Islet of Langerhans (tissue), 1 donor: ENCODE data around the gene NVL.
A peak's percentile ranks its signal among the peaks of the same experiment; 100 is the strongest.

Source experiments
- FAIRE-seq: peaks from one replicate; lab custom pipeline; 2011; peaks lifted over from hg19 to GRCh38; lab: Jason Lieb, UNC

NVL gene

DNA sequence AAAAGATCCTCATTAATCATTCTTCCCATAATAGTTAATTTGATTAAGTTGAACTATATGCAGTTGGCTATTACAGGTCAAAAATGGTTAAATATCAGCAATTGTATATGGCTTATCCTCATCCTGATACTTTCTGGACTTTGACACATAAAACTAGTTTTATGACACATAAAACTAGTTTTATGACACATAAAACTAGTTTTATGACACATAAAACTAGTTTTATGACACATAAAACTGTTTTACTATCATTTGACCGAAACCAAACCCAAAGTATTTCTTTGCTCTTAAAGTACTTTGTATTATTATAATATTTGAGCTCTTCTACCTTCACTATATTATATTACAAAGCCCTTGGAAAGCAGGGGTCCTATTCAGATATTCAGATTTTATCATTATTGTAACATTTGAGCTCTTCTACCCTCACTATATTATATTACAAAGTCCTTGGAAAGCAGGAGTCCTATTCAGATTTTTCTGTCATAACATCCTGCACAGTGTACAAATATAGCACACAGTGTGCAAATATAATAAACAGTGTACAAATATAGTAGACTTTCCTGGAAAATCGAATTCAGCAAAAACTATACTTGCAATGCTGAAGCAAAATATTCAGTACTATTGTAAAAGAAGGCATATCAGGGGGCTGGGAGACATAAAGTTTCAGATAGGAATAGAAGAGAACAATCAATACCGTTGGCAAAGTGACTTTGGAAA, 53.0 kb downstream of the NVL start:
- FAIRE-seq = no peak

DNA sequence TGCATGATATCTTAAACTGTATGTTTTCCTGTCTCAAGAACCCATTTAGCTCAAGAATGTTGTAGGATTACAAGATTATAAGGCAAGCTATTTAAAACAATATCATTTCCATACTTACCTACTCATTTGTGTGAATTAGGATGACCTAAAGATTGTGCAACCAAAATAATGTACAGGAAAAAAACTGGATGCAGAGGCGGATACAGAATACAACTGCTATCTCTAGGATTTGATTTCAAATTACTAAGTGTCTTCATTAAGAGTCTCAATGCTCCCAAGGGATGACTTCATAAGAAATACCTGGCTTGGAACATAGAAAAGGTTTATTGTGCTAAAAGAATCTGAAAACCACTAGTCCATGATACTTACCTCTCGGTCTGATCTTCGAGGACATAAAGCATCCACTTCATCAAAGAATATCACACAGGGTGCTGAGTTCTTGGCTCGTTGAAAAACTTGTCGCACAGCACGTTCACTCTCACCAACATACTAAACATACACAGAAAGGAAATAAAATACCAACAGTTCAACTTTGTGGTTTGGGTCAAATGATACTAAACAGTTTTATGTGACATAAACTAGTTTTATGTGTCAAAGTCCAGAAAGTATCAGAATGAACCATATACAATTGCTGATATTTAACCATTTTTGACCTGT, 54.9 kb downstream of the NVL start:
- FAIRE-seq = no peak

DNA sequence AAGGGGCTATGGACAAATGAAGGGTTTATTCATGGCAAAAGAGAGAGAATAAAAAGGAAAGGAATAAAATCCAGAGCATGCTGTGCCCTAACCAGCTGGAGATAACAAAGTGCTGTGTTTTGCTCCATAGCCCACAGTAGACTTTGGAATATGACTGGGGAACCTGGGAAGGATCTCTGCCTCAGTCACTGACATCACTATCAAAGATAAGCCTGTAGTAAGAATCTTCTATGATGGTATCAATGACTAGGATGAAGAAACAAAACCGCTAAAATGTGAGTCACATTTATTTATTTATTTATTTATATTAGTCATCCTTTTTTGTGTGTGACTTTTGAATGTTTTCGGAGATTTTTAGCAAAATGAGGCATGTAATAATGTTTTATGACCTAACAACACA, 56.3 kb downstream of the NVL start:
- no peak for FAIRE-seq

DNA sequence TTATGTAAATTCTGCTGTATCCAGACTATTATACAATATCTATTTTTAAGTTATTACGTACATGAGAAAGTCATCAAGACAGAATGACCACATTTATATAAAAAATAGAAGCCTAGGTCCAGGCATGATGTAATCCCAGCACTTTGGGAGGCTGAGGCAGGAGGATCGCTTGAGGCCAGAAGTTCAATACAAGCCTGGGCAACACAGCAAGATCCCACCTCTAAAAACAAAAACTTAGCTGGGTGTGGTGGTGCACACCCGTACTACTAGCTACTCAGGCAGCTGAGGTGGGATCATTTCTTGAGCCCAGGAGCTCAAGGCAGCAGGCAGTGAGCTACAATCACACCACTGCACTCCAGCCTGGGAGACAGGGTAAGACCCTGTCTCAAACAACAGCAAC, 58.9 kb downstream of the NVL start:
- no peak for FAIRE-seq

DNA sequence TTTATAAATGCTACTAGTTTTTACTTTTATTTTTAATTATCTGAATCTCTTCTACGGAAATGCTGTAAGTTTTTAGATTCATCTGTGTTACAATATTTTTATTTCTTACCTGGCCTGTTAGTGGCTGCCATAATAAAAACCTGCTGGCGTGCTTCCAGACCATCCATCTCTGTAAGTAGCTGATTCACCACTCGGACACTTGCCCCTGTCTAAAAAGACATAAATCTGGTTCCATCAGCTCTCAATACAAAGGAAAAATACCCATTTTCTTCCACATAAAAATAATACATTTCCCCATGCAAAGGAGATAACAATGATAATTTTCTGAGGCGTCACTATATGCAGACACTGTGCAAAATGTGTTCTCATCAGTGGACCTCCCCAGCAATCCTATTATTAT, 62.0 kb downstream of the NVL start:
- FAIRE-seq = no peak

DNA sequence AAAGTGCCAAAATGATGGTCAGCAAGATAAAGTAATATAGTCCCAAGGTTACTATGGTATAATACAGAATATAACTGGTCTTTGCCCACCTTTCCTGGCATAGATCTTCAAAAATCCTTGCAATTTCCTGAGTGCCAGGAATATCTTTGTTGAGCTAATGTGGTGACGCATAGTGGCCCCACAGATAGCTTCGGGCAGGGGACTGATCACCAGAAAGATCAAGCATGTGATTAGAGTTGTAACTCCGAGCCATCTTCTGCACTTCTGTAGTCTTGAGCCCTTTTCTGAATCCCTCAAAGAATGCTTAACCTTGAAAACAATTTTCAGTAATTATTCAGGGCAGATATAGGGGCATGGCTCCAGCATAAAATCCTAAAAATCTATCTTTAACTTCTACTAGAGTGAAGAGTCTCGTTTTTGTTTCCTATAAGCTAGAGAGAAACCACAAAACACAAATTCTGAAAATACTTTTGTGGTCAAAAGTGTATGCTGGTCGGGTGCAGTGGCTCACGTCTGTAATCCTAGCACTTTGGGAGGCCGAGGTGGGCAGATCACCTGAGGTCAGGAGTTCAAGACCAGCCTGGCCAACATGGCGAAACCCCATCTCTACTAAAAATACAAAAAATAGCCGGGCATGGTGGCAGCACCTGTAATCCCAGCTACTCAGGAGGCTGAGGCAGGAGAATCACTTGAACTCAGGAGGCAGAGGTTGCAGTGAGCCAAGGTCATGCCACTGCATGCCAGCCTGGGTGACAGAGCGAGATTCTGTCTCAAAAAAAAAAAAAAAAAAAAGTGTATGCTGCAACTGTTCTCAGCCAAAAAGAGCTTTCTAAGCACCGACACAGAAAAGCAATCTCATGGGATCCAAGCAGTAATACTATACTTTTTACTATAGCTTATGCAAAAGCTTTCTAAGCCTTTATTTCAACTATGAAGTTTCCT, 62.8 kb downstream of the NVL start:
- no peak for FAIRE-seq

DNA sequence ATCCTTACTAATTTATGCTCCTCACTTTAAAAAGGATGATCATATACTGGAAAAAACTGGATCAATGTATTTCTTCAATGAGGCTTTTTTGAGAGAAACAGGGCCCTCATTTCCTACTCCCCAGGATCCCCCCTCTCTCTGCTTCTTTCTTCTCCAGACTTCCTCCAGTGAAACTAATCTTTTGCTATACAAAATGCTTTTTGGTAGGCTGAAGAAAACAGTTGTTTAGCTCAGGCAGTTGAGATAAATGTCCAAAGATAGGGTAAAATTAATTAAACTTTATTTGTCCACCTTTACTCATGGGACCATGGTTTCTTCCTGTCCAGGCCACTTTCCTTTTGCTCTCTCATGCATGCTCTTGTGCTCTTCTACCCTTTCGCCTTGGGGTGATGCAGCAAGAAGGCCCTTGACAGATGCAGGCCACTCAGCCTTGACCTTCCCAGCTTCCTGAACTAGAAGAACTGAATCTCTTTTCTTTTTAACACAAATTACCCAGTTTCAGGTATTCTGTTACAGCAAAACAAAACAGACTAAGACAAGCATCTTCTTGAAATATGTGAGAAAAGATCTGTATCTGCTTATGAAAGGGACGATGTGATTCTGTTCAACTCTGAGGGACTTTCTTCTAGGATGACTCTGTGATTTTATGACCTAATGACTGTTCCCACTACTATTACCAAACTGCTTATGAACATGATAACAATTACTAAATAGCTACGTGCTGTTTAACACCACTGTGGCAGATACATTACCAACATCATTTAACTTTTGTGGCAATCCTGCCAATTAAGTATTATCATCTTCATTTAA, 63.7 kb downstream of the NVL start:
- no peak for FAIRE-seq

DNA sequence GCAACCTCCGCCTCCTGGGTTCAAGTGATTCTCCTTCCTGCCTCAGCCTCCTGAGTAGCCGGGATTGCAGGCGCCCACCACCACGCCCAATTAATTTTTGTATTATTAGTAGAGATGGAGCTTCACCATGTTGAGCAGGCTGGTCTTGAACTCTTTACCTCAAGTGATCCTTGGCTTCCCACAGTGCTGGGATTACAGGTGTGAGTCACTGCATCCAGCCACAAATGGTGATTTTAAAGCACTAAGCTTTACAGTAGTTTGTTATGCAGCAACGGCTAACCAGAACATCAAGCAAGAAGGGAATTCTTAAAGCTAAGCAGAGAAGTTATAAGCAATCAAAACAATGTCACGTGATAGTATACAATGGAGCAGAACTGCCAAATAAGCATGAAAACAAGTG, 65.7 kb downstream of the NVL start:
- no peak for FAIRE-seq

DNA sequence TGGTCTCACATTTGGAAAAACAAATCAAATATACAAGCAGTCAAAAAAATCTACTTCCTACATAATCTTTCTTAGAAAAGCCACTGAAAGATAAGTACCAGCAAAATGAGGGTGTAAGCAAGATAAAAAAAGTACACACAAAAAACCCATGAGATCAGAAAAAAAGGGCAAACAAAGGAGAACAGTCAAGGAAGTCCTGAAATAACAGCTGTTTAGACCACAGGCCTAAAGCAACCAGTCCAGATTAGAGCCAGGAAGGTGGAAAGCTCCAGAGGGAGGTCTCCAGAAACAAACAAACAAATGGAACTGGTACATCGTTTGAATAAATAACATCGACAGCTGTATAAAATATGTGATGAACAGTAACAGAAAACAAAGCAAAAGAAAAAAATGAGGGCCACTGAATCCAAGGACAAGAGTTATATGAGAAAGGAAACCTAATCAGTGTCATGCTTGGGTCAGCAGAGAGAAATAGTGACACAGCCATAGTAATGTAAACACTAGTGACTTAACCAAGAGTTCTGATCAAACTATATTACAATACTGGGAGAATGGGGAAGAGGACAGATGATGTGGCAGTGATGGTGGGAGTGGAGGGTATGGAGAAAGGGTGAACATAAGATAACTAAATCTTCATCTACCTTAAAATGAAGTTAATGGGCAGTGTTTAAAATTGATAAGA, 67.5 kb downstream of the NVL start:
- peak; percentile 24 for FAIRE-seq

DNA sequence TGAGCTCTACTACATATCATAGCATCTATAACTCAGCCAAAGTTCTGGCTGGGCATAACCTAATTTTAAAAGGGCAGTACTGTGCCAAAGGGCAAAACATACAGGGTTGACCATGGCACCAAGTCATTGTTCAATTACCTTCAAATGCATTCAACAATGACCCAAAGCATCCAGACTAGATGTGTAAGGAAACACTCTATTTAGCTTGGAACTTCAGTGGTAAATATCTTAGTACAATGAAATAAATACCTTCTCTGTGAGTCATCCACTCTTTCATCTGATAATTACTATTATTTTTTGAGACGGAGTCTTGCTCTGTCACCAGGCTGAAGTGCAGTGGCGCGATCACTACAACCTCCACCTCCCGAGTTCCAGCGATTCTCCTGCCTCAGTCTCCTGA, 70.0 kb downstream of the NVL start:
- FAIRE-seq = no peak

DNA sequence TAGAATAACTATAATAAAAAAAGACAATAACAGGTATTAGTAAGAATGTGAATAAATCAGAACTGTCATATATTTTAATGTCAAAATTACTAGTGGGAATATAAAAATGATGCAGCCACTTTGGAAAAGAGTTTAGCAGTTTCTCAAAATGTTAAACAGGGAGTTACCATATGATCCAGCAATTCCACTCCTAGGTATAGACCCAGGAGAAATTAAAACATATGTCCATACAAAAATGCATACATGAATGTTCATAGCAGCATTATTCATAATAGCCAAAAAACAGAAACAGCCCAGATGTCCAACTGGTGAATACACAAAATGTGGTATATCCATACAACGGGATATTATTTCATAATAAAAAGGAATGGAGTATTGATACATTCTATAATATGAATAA, 71.6 kb downstream of the NVL start:
- no peak for FAIRE-seq

DNA sequence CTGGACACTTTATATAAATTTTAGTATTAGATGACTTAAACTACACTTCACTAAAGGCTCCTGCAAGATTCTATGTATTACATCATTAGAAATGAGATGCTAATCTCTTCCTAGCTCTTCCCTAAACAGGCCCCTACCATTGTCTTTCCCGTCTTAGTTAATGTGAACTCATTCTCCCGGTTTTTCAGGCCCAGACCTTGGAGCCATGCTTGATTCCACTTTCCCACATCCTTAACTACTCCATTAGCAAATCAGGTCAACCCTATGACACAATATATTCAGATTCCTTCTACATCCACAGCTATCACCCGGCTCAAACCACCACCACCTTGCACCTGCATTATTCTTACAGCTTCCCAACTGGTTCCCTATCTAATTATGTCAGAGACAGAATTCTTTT, 73.3 kb downstream of the NVL start:
- no peak for FAIRE-seq

DNA sequence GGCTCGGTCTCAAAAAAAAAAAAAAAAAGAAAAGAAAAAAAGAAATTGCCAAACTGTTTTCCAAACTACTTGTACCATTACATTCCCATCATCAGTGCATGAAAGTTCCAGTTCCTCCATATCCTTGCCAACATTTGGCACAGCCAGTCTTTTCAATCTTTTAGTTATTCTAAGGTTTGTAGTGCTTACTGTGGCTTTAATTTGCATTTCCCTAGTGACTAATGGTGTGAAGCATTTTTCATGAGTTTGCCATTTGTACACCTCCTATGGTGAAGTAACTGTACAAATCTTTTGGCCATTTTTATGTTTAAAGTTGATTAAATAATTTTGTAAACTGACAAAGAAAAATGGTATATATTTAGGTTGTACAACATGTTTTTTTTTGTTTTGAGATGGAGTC, 76.3 kb downstream of the NVL start:
- FAIRE-seq = no peak

DNA sequence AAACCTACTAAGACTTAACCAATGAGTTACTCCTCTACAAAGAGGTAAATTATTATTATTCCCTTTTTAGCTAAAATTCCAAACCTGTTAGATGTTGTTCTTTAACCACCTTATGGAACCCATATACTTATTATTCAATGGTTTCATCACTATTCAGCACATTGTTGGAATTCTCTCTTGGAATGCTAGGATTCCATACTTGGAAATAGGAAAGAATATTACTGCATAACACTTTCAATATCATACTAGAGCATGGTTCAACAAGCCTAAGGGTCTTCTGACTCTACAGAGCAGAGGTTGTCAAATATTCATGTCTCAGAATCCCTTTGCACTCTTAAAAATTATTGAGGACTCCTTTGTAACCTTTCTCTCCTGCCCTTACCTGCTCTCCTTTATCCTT, 77.5 kb downstream of the NVL start:
- no peak for FAIRE-seq

DNA sequence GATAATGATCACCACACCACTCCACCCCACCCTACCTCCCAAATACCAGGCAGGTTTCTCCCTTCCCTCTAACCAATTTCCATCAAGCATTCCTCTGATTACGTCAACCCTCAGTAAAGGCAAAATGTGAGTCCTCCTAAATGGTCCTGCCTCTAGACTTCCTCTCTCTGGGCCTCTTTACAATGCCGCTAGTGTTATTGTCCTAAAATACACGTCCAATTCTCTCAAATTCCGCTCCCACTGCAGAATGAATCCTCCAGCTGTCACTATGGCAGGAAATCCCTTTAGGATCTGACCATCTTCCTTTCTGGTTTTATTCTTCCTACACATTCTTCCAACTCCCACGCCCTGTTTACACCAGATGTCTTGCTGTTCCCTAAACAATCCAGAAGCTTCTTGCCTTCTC, 78.2 kb downstream of the NVL start:
- FAIRE-seq = no peak

DNA sequence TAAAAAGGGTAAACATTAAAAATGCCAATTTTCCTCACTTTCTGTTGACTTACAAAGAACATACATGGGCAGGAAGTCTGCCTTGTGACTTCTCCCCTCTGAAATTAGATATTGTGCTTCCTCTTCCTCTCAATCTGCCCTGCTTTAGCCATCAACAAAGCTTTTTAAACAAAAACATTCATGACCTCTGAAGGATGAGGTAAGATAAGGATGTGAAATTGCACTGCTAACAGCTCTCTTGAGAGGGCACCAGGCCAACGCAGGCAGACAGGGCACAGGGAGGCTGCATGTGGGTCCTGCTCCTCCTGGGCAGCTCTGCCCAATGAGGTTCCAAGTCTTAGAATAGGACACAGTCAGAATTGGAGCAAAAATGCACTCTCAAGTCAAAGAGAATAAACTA, 84.8 kb downstream of the NVL start:
- no peak for FAIRE-seq

DNA sequence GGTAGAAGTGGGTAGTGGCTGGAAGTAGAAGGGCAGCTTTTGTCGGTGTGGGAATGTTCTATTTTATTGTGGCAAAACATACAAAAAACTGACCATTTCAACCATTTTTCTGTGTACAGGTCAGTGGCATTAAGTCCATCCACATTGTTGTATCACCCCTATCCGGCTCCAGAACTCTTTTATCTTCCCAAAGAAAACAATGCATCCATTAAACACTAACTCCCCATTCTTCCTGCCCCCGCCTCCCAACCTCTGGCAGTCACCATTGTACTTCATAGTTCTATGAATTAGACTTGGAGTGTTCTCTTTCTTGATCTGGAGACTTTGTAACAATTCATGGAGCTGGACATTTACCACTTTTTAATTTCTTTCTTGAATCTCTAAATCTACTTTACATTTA, 91.2 kb downstream of the NVL start:
- no peak for FAIRE-seq

DNA sequence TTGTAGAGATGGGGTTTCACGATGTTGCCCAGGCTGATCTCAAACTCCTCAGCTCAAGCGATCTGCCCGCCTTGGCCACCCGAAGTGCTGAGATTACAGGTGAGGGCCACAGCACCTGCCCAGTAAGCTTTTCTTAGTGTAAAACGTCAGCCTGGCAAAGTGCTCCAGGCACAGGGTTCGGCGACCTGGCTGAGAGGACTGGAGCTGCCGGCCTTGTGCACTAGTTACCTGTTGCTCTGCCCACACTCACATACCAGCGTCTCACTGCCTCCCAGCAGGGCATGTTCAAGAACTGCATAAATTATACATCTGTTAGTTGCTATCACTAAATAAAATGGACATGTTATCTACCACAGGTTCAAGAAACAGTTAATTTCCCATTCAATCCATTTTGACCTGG, 91.8 kb downstream of the NVL start:
- FAIRE-seq = no peak

DNA sequence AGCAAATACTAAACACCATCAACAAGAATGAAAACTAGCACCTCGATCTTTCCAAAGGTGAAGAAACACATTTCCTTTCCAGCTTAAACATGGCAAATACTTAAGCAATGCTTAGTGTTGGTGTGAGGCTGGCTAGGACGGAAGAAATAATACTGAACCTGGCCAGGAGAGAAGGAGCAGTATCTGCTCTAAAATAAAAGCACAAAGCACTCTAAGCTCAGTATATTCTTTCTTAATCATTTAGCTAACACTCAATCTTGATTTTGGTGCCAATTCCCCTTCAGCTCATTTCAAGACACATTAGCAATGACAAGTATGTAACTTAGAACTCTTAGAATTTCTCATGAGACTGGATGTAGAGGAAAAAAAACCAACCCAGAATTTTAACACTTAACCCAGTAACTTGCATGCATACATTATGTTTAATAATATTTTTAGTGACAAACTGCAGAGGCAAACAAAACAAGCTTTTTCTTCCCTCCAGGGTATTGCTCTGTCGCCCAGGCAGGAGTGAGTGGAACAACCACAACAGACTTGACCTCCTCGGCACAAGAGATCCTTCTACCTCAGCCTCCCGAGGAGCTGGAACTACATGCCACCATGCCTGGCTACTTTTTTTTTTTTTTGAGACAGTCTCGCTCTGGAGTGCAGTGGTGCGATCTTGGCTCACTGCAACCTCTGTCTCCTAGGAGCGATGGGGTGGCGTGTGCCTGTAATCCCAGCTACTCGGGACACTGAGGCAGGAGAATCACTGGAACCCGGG, 92.7 kb downstream of the NVL start:
- no peak for FAIRE-seq

DNA sequence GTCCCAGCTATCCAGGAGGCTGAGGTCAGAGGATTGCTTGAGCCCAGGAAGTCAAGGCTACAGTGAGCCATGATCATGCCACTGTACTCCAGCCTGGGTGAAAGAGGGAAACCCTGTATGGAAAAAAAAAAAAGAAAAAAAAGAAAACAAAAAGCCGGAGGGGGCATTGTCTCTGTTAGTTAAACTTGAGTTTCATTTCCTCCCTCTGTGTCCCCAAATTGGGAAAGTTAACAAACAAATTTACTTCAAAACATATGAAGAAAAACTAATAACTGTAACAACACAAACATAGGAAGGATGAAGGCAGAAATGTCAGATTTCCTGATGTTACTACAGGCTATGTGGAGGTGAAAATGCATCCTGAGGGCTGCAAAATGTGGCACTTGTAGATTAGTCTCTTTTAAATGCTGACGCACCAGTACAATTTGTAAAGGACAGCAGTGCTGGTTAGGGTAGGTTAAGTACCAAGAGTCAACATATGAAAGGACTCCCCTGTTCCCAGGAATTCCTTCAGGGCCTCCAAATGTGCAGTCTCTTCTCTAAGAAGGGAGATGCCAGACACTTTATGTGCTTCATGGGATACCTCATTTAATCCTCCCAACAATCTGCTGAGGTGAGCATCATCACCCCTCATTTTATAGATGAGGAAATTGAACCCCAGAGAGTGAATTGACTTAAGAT, 94.0 kb downstream of the NVL start:
- FAIRE-seq = no peak
